Stimulated activated CD4-positive, alpha-beta T cell treated with anti-CD3 and anti-CD28 coated beads, Interleukin-15, amount 100 ng/mL, for 48 hours (primary cell): ENCODE data around the gene MYBPC2.

ENCODE experiments used
- DNase-seq, 2 donors: peaks; one replicate each; pipeline ENCODE4 v3.0.0-alpha.2; 2020; ENCODE audit warnings: low read depth in 2 of 2

The MYBPC2 gene

DNA sequence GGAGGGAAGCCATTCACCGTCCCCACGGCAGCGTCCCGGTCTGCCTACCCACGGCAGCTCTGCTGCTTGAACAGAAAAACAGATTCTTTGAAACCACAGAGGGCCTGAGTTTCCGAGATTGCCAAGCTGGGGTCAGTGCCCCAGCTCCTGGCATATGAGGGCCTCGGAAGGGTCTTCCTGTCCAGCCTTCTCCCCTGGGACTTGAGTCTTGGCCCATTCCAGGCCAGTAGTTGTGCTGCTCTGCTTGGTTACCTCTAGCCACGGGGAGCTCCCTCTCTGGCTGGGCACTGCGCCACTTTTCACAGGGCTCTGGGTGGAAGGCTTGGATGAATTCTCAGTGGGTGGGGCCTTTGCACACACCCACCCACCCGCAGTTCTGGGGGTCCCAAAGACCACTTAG is 22.6 kb upstream of the MYBPC2 start:
- DNase-seq = no peak

GRCh38 chr19:50412419-50412818 is 20.3 kb upstream of the MYBPC2 start:
- no peak for DNase-seq

DNA sequence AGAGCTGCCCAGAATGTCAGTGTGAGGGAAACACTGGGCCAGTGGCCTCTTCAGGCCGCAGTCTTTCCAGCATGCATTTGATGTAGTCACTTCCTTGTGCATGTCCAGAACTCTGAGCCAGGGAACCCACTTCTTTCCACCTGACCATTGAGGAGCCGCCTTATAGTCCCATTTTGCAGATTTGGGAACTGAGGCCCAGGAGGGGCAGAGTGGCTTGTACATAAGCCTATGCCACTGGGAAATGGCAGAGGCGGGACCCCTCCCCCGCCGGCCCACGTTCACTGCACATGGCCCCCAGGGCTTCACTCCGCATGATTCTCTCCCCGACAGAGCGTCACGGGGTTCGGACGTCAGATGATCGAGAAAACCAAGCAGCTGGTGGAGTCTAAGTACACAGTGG is 19.6 kb upstream of the MYBPC2 start:
- no peak for DNase-seq

DNA sequence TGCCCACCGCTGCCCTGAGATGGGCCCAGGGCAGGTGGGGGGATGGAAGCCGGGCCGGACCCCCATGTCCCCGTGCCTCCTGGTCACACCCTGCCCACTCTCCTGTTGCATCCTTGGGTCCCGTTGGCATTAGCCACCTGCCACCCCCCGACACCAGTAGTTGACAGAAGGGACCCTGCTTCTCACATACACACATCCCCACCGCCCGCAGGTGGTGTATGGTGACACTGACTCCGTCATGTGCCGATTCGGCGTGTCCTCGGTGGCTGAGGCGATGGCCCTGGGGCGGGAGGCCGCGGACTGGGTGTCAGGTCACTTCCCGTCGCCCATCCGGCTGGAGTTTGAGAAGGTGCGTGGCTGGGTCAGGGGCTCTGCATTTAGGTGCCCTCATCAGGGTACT is 19.2 kb upstream of the MYBPC2 start:
- DNase-seq = no peak

- DNase-seq = peak; percentile 65 to 78
These were observed 17.6 kb upstream of the MYBPC2 start for GRCh38 chr19:50414864-50415660.

- no peak for DNase-seq
These were observed 17.0 kb upstream of the MYBPC2 start for GRCh38 chr19:50415661-50416033.

- DNase-seq = no peak
These were observed 16.4 kb upstream of the MYBPC2 start for GRCh38 chr19:50416034-50416977.

DNA sequence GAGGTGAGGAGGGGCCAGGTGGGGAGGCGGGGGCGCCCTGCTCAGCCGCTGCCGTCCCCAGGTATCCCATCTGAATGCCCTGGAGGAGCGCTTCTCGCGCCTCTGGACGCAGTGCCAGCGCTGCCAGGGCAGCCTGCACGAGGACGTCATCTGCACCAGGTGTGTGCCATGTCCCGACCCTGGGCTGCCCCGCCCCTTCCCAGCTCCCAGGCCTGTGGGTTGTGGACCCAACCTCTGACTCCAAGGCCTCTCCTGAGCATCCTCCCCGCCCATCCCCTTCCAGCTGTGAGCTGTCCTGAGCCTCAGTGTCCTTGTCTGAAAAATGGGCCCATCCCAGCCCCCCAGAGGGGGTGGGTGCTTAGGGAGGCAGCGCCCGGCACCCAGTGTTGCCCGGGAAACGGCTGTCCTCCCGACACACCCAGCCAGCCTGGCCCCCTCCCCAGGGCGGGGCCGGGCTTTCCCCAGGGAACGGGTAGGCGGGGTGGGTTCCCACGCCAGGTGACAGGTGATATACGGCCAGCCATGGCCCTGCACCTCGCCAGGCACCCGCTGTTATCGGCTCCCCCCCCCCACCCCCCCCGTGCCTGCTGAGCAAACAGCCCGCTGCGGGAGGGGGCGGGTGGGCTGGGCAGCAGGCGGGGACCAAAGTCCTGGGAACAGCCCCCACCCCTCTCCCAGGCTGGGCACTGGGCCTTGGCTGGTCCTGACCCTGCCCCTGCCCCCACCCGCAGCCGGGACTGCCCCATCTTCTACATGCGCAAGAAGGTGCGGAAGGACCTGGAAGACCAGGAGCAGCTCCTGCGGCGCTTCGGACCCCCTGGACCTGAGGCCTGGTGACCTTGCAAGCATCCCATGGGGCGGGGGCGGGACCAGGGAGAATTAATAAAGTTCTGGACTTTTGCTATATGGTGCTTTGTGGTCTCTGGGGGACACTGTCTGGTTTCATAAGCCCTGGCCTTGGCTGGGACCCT is 15.3 kb upstream of the MYBPC2 start:
- no peak for DNase-seq

DNA sequence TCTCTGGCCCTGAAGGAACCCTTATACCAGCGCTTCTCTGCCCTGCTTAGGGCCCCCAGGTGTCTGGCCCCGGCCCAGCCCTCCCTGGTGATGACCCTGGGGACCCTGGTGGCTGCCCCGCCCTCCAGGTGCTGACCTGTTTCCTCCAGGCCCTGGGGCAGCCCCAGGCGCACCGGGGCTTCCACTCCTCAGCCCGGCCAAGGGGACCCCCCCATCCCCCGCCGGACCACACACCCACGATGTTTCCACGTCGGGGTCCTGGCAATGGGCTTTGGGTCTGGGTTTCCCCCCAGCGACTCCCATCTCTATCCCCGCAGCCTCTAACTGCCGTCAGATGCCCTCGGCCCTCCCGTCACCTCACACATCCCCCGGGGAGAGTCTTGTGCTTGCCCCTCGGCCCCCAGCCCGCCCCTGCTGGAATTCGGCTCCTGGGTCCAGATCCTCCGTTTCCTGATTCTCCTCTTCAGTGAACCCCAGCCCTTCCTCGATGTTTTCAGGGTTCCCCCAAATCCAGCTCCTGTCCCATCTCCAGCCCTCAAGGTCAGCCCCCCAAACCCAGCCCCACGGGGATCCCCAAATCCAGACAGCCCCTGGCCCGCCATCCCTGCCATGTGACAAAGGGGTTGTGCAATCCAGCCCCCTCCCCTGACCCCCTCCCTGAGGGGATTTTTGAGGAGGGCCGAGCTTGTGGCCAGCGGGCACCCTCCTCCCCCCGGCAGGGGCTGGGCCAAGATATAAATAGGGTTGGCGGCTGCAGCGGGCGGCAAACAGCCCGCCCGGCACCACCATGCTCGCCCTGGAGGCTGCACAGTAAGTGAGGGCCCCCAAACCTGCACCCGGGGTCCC is 14.3 kb upstream of the MYBPC2 start, which contains the start of gene SPIB:
Gene SPIB, plus strand, starts transcription at position 763 of the 846 bp plus-strand sequence. Its CDS starts 25 bp downstream, at position 788.
- DNase-seq = no peak

GRCh38 chr19:50419022-50419579 is 13.6 kb upstream of the MYBPC2 start:
- DNase-seq = no peak

DNA sequence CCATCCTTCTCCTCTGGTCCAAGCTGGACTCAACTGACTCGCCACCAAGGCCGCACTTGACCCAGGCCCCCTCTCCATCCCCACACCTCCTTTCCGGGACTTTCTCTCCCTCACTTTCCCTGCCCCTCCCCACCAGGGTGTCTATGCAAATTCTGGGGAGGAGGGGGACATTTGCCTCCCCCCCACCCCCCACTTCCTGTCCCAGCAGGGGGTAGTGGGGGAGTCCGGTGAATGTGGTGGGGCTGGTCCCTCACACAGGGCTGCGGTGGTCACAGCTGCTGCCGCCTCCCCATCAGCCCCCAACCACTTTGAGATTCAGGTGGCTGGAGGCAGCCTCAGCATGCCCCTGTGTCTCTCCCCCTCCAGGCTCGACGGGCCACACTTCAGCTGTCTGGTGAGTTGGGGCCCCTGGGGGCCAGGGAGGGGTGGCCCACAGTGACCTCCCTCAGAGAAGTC is 13.1 kb upstream of the MYBPC2 start:
- no peak for DNase-seq

- DNase-seq = no peak
These were observed 12.6 kb upstream of the MYBPC2 start for GRCh38 chr19:50420127-50420526.

DNA sequence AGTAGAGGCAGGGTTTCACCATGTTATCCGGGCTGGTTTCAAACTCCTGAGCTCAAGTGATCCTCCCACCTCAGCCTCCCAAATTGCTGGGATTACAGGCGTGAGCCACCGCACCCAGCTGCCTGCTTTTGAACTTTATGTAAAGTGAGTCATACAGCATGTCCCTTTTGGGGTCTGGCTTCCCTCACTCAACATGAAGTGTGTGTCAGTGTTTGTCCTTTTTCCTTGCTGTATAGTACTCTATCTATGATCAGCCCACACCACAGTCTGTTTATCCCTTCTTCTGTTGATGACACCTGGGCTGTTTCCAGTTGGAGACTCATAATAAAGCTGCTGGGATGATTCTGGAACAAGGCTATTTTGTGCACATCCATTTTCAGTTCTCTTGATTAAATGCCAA is 11.9 kb upstream of the MYBPC2 start:
- no peak for DNase-seq

DNA sequence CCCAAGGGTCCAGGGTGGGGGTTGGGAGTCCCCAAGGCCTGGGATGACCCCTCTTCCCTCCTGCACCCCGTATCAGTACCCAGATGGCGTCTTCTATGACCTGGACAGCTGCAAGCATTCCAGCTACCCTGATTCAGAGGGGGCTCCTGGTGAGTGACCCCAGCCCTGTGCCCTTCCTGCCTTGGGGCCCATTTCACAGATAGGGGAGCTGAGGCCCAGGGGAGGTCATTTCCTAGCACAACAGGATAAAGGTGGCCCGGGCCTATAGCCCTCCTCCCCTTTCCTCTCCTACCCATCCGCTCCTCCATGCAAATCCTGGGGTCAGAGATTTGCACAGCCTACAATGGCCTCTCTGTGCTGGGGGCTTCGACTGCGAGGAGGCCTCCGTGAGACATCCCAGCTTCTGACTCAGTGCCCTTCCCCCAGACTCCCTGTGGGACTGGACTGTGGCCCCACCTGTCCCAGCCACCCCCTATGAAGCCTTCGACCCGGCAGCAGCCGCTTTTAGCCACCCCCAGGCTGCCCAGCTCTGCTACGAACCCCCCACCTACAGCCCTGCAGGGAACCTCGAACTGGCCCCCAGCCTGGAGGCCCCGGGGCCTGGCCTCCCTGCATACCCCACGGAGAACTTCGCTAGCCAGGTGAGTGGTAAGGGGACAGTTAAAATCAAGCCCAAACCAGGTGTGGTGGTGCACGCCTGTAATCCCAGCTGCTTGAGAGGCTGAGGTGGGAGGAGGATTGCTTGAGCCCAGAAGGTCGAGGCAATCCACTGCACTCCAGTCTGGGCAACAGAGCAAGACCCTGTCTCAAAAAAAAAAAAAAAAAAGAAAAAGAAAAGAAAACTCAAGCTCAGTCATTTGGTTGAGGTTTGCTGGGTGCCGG is 10.1 kb upstream of the MYBPC2 start:
- DNase-seq = no peak

DNA sequence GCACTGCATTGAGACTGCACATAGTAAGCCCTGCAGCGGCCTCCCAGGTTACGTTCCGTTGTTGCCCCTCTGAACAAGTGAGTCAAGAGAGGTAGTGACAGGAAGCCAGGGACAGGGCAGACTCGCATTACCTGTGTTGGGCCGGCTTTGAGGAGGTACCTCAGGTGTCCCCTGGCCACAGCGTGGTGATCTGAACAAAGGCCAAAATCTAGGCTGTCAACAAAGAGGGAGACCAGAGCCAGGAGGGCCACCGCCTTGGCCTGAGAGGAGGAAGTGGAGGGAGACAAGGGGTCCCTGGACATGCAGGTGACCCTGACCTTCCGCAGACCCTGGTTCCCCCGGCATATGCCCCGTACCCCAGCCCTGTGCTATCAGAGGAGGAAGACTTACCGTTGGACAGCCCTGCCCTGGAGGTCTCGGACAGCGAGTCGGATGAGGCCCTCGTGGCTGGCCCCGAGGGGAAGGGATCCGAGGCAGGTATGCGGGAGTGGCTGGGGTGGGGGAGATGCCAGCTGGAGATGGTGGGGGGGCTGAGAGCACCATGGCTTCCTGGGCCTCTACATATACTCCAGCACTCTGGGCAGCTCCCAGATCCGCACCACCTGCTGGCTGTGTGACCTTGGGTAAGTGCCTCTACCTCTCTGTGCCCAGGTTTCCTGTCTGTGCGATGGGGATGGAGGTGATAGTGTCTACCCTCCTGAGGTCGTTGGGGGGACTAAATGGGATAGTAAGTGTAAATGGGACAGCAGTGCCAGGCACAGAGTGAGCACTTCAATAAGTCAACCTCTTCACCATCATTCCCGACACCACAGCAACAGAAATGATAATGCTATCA is 9.2 kb upstream of the MYBPC2 start:
- no peak for DNase-seq

- no peak for DNase-seq
These were observed 7.1 kb upstream of the MYBPC2 start for GRCh38 chr19:50425581-50425980.

GRCh38 chr19:50427318-50427925 is 5.3 kb upstream of the MYBPC2 start:
- DNase-seq = no peak

- no peak for DNase-seq
These were observed 4.7 kb upstream of the MYBPC2 start for GRCh38 chr19:50427997-50428425.
